GM18499 (cell line): ENCODE results near the gene SLC25A39.

Experiments
- ATAC-seq: cut with Tn5 transposase; IDR thresholded peaks from one replicate; pipeline ENCODE4 v1.9.1; 2021; ENCODE audit warnings: moderate number of reproducible peaks; ENCODE audit not compliant: insufficient read depth, unreplicated experiment

The SLC25A39 gene

DNA sequence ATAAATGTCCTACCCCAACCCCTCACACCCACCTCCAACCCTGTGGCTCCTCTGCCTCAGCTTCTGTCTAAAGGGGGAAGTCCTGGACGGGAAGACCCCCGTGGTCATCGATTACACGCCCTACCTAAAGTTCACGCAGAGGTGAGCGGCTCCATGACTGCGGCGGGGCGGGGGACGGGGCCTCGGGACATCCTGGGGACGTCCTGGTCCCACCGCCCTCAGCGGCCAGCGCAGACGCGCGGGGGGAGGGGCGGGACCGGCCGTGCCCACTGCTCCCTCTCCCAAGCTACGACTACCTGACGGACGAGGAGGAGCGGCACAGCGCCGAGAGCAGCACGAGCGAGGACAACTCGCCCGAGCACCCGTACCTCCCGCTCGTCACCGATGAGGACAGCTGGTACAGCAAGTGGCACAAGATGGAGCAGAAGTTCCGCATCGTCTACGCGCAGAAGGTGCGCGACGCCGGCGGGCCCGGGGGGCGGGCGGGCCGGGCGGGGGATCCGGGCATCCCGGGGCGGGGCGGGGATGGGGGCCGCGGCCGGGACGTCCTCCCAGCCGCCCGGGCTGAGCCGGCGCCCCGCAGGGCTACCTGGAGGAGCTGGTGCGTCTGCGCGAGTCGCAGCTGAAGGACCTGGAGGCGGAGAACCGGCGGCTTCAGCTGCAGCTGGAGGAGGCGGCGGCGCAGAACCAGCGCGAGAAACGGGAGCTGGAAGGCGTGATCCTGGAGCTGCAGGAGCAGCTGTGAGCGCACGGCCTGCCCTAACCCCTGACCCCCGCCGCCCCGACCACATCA is 9.6 kb downstream of the SLC25A39 start:
- ATAC-seq = no peak

DNA sequence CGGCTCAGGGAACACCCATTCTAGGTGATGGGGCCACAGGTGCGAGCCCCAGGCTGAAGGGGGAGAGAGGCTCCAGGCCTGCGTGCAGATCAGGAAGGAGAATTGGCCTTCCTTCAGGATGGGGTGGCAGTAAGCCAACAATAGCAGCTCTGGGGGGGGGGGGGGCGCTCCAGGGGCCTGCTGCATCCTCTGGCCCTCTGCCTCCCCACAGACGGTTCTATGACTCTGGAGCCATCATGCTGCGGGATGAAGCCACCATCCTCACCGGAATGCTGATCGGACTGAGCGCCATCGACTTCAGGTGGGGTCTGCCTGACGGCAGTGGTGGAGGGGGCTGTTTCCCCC is 10.1 kb downstream of the SLC25A39 start:
- ATAC-seq = no peak

DNA sequence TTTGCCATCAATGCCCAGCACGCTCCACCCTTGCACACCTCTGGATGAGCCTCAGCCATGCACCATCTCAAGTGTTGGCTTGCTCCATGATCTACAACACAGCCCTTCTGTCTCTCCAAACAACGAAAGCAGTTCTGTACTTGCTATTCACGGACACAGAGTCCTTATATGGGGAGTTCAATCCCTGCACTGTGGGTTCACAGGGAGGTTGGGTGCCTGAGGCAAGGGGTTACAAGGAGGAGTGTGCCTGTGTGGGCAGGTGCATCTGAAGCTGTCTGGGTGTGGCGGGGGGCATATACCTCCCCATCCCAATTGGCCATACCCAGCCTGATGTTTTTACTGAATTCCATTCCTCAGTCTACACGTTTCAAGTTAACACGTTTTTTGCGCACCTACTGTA is 10.6 kb downstream of the SLC25A39 start:
- no peak for ATAC-seq

DNA sequence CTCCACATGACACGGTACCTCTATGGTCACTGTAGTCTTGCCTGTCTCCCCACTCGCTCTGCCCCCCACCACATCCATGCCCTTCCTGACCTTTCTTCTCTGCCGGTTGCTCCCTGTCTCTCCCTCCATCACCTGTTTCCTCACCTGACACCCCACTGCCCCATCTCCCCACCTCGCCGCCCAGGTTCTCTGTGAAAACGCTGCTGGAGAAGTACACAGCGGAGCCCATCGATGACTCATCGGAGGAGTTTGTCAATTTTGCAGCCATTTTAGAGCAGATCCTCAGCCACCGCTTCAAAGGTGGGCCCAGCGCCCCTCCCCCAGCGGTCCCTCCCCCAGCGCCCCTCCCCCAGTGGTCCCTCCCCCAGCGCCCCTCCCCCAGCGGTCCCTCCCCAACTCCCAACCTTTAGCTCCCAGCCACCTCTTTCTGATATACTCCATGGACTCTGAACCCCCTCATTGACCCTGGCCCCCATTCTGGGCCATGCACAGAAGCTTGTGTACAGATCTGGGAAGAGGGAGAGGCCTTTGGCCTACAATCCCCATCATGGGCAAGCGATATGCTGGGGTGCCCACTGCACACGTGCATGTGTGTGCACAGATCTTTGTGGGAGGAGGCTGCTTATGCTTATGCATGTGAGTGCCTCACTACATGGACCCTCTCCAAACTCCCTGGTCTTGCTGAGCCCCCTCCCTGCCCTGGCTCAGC is 12.1 kb downstream of the SLC25A39 start:
- ATAC-seq = no peak

DNA sequence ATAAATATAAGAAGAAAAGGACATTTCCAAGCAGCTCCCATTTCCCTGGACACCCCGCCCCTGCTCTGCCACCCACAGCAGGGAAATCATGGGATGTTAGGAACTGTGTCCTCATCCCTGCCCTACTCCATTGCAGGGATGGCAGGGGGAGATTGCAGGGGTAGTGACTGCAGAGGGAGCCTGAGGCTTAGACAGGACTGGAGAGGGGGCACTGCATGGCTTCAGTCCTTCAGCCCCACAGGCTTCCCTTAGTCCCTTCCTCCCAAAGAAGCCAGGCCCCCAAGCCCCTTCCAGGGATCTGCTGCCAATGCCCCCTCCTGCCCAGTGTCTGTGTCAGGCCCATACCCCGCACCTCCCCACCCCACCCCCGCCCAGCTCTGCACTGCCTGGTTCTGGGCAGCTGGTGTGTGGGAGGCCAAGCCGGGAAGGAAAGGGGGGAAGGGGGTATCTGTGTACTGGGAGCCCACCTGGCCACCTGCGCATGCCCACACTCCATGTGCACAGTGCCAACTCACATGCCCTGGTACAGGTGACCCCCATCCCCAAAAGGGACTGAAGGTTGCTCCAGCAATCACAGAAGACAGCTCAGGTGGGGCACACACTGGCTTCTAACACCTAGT is 13.0 kb downstream of the SLC25A39 start:
- ATAC-seq = no peak

DNA sequence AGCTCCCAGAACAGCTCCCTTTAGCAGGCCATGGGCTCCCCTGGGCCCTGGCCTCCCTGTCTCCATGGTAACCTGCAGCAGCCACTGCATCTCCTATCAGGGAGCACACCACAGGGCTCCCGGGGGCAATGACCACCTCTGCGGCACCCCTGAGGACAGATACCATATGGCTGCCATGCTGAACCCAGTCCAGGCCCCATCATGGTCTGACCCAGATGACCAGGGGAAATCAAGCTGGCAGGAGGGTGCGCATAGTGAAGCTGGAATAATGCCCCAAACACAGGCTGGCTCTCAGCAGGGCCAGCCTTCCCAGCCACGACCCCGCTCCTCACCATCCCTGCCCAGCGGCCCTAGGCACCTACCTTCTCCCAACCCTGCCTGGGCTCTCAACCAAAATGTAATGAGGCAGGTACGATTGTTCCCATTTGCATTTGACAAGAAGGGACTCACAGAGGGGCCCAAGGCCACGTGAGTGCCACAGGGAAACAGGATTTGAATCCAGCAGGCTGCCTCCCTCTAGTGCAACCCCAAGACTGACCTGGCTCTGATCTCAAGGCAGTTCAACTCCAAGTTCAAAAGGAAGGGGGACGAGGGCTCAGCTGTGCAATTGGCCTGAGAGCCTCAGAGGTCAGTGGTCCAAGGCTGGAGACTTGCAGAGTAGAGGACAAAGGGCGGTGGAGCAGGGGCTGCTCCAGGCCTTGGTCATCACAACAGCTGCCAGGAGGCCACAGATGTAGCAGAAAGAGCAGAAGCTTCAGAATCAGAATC is 13.8 kb downstream of the SLC25A39 start:
- ATAC-seq = no peak

DNA sequence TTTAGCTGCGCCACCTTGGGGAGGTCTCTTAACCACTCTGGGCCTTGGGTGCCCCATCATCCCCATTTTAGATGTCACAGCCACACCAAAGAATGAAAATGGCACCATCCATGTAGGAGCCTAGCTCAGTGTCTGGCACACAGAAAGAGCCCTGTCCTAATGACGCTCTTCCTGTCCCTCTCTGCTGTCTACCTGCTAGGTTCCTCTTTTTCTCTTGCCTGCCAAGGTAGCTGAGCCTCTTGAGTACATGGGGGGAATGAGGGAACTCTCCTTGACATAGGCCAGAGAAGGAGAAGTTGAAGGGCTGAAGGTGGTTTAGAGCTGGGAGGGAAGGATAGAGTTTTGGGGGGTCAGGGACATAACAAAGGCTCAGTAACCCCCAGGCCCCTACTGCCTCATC is 14.4 kb downstream of the SLC25A39 start:
- no peak for ATAC-seq

DNA sequence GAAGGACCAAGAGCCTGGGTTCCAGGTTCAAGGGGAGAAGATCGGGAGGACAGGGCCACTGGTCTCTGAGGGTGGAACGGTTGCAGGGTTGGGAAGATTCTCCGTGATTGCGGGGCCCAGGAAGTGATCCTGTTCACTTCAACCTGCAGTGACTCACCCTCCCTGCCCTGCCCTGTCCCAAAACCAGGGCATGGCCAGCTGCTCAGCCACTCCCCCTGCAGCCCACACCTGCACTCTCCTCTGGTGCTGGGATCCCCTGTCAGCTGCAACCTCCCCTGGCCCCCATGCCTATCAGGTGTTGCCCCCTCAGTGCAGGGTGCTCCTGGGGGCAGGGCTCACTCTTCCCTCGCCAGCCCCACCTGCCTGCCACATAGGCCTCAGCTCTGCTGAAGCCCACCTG is 15.2 kb downstream of the SLC25A39 start:
- no peak for ATAC-seq

DNA sequence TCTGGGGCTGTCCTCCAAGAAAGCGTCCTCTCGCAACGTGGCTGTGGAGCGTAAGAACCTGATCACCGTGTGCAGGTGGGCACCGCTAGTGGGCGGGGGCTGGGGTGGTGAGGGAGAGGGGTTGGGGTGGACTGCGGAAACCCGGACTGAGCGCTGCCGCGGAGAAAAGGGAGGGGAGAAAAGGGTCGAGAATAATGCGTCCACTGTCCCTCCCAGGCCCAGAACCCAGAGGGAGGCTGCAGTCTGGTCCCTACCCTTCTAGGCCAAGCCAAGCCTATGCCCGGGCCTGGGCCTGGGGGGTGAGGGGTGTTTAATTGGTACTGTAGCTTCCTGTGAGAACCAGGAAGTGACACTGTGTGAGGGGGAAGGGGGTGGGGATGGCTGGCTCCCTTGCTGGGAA is 15.8 kb downstream of the SLC25A39 start:
- ATAC-seq = no peak

DNA sequence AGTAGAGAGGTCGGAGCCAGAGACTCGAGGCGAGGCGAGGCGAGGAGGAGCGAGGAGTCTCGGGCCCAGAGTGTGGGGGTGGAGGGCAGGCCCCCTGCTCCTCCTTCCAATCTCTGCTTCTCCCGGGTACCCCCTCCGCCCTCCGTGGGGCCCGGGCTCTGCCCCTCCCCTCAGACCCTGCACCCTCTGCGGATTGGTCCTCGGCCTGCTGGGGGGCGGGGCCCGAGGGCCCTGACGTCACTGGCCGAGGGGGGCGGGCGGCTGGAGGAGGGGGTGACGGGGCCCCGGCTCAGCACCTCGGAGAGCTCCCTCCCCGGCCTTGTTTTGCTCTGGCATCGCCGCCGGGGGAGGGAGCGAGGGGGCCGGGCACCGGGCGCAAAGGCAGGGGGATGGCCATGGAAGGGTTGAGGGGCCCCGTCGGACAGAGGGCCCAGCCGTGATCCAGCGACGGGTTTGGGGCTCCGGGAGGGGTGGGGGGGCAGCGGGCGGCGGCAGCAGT is 16.3 kb downstream of the SLC25A39 start, which contains the start of gene RUNDC3A:
Gene RUNDC3A, plus strand, starts transcription at position 282 of the 499 bp plus-strand sequence. CDS start 232 bp downstream, outside the sequence.
- ATAC-seq = no peak

DNA sequence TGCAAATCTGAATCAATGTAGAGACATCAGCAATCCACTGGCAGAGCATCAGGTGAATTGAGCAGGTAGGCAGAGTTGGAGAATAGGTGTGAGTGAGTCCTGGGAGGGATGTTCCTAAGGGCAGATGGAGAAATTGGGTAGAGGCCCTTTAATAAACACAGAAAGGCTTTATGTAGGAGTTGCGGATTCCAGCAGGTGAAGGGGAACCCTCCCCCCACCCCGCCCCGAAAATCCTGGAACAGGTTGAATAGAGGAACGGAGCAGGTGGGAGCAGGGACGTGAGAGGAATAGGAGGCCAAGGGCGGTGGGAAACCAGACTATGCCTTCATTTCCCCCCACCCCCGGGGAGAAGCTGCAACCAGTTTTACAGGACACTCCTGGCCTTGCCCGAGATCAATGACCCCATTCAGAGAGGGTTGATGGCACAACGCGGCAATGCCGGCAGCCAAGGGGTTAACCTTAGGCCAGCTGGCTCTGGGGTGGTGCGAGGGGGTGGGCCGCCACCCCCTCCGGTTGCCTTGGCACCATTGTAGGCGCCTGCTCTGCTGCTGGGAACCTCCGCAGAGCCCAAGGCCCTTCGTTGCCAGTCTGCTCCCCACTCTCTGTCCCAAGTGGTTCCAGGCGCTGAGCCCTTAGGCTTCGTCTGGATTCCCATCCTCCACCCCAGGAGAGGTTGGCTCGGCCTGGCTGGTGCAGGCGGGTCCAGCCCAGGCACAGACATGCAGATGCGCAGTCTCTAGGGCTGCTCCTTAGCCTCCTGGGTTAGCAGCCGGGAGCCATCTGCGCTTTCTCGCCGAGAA is 17.0 kb downstream of the SLC25A39 start:
- ATAC-seq = no peak

DNA sequence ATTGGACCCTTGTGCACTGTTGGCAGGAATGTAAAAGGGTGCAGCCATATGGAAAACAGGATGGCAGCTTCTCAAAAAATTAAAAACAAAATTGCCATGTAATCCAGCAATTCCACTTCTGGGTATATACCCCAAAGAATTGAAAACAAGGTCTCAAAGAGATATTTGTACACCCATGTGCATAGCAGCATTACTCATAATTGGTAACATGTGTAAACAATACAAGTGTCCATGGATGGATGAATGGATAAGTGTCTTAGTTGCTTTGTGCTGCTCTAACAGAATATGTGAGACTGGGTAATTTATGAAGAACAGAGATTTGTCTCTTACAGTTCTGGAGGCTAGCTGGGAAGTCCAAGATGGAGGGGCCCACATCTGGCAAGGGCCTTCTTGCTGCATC is 20.0 kb downstream of the SLC25A39 start:
- no peak for ATAC-seq

DNA sequence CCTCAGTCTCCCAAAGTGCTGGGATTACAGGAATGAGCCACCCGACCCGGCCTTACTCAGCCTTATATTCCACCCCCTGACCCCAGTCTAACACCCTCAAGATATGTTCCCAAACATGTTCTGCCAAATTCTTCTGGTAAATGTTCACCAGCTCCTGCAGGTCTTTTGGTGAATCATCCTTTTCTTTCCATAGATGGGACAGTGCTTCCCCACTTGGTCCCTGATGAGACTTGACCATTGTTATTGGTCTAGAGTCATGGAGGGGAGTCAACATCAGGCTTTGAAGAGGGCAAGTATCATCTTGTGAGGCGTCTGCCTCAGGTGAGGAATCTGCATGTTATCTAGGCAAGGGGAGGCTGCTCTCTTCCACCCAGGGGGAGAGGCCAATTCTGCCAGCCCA is 26.6 kb downstream of the SLC25A39 start:
- ATAC-seq = no peak

DNA sequence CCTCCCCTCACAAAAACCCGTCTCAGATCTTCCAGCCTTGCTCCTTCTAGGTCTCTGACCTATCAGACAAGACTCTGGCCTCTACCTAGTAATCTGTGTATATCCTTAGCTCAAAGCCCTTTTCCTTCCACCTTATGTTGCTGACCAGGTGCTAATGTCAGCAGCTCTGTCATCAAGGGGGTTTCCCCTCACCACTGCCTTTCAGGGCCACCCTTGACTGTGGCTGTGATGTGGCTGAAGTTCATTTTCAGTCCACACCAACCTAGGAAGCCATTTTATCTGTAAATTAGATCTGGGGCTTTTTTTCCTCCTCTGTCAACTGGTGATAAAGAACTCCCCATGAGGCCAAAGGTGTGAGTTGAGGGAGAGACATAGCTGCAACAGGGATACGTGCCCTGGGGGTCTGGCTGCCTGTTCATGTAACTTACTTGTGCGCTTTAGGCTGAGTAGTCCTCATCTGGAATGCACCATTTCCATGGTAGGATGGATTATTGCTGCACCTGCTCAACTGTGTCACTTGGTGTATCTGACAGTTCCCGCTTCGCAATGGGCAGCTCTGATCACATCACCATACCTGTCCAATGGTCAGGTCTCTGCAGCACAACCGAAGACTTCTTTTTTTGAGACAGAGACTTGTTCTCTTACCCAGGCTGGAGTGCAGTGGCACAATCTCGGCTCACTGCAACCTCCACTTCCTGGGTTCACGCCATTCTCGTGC is 31.0 kb downstream of the SLC25A39 start:
- no peak for ATAC-seq

DNA sequence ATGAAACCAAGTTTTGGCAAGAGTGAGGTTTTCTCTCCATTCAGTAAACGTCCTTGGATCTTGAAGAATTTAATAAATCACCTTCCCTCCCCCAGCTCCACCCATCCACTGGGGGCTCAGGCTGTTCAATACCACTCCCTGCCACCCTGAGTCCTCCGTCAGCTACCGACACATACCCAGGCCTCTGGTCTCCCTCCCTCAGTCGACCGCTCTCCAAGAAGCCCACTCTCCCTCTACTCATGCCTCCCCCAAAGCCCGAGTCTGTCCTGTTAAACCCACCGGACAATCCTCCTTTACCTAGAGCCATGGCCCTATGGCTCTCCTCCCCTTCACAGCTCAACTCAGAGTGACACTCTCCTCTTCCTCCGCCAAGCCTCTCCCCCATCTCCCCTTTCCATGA is 37.0 kb downstream of the SLC25A39 start:
- ATAC-seq = no peak

DNA sequence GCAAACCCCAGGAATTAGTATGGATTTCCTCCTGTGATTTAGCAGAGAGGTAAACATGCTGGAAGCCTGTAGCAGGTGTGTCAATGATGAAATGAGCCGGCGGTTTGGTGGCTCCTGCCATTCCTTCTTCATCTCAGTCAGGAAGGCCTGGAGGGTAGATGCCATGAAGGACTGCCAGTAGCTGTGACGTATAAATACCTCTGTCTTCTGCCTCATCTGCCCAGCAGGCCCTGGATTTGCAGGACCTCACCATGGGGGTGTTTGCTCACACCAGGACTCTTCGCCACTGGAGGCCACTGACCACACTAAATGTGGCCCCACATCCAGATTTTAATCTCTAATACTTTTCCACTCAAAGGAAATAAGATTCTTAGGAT is 40.6 kb downstream of the SLC25A39 start:
- no peak for ATAC-seq

DNA sequence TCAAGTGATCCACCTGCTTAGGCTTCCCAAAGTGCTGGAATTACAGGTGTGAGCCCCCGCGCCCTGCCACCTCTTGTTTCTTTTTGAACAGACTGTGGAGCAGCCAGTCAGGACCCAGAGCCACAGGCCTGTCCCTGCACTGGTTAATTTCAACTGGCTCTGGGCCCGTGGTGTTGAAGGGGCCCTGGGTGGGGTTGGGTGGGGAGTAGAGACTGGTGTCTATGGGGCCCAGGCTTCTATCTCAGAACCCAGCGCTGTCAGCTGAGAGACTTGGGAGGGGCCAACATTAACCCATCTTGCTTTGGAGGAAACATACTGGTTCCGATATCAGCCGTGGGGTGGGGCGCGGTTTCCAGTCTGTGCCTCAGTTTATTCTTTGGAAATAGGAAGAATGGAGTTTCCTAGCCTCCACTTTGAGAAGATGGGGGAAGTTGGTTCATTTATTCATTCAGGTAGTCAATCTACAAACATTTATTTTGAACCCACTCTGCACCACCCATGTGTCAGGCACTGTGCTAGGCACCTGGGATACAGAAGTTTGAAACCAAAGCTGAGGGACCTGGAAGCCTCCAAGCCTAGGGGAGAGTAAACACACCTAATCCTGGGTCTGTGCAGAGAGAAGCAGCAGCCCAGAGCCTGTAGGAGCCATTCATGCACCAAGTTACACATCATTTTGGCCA is 41.1 kb downstream of the SLC25A39 start:
- ATAC-seq = no peak

DNA sequence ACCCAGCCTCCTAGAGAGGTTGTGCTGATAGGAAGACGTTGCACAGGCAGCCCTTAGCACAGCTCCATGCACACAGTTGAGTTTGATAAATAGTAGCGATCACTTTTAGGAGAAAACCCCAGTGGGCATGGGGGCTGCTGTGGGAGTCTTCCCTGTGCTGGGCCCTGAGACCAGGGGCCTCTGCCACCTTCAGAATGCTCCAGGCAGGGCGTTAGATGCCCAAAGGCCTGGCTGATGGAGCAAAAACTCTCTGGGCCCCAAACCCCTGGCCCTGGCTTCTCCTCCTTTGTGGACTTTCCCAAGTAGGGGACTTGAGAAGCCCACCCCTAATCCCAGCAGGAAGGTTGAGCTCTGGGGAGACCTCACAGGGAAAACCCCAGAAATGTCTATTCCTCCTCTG is 42.4 kb downstream of the SLC25A39 start:
- ATAC-seq = no peak

DNA sequence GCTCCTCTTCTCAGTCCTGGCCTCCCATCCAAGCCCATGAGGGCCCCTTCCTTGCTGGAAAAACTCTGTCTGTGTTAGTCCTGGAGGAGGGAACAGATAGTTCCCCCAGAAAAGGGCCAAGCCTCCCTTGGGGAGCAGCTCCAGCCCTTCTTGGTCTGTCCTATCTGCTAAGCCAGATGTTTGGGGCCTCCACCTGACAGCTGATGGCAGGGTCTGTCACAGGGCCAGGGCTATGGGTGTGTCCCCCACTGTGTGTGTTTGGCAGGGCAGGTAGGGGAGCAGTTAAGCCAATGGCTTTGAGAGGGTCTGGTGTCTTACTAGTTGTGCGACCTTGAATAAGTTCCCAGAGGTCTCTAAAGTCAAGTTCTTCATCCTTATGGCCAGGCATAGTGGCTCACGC is 43.1 kb downstream of the SLC25A39 start:
- ATAC-seq = no peak
